ENCODE data around the gene P3R3URF.
A peak's percentile ranks its signal among the peaks of the same experiment; 100 is the strongest.
"Not testable (repeated sequence)": the region's sequence is repeated elsewhere in the genome, so short reads cannot be mapped to it uniquely, and the experiment has no call there.

The P3R3URF gene

GRCh38 chr1:46176211-46176865, at the start of gene P3R3URF:
P3R3URF (minus strand) TSS chr1:46176488; CDS start chr1:46176471, 17 bp downstream.
- Mint-ChIP-seq H3K9me3 (no peaks in the 10 kb centered on the region), H3K27me3 (ENCODE audit: low read depth) (peaks cover under 1% of the 10 kb centered on the region), H3K4me3 (no peak within 1 kb of the TSS), H3K4me1 (peaks cover under 1% of the 10 kb centered on the region), H3K36me3 (ENCODE audit: low read depth) (no peaks in the 10 kb centered on the region), H3K27ac (no peak within 1 kb of the TSS)
- no peak for TF ChIP-seq CTCF (IDR thresholded peaks at IDR 0.05; ENCODE audit: unreplicated experiment in 3 of 3)

GRCh38 chr1:46224966-46225365, 48.7 kb upstream of the P3R3URF start:
- Mint-ChIP-seq H3K36me3 (ENCODE audit: low read depth) (no peaks in the 10 kb centered on the region), H3K4me3 (no peak overlapping the region), H3K4me1 (no peaks in the 10 kb centered on the region), H3K27ac (no peak overlapping the region), H3K9me3 (no peaks in the 10 kb centered on the region), H3K27me3 (ENCODE audit: low read depth) (peaks cover 3% of the 10 kb centered on the region)
- TF ChIP-seq CTCF (IDR thresholded peaks at IDR 0.05; ENCODE audit: unreplicated experiment in 3 of 3) = no peak

GRCh38 chr1:46223472-46223943, 47.2 kb upstream of the P3R3URF start:
- H3K27me3 Mint-ChIP-seq (ENCODE audit: low read depth) = peaks cover 3% of the 10 kb centered on the region

GRCh38 chr1:46223055-46223454, 46.8 kb upstream of the P3R3URF start:
- not testable (repeated sequence) for H3K4me1 Mint-ChIP-seq; H3K27me3 Mint-ChIP-seq (ENCODE audit: low read depth); H3K36me3 Mint-ChIP-seq (ENCODE audit: low read depth); H3K9me3 Mint-ChIP-seq; H3K4me3 Mint-ChIP-seq
- H3K27ac Mint-ChIP-seq = peak overlapping the region in 1 of 3 experiments; percentile 5

More at GRCh38 chr1:46223472-46223943, 47.2 kb upstream of the P3R3URF start:
- H3K9me3 Mint-ChIP-seq = no peaks in the 10 kb centered on the region
- peak overlapping the region in 2 of 3 experiments; percentile 5 to 16 for H3K27ac Mint-ChIP-seq
- no peak overlapping the region for H3K4me3 Mint-ChIP-seq
- H3K36me3 Mint-ChIP-seq (ENCODE audit: low read depth) = no peaks in the 10 kb centered on the region
- H3K4me1 Mint-ChIP-seq = no peaks in the 10 kb centered on the region
- TF ChIP-seq CTCF (IDR thresholded peaks at IDR 0.05; ENCODE audit: unreplicated experiment in 3 of 3) = peak; percentile 85 to 89 (median 85)

GRCh38 chr1:46221749-46222148, 45.5 kb upstream of the P3R3URF start:
- Mint-ChIP-seq H3K4me1 (no peaks in the 10 kb centered on the region), H3K4me3 (no peak overlapping the region), H3K27me3 (ENCODE audit: low read depth) (peaks cover 3% of the 10 kb centered on the region), H3K27ac (no peak overlapping the region), H3K36me3 (ENCODE audit: low read depth) (no peaks in the 10 kb centered on the region), H3K9me3 (no peaks in the 10 kb centered on the region)
- TF ChIP-seq CTCF (IDR thresholded peaks at IDR 0.05; ENCODE audit: unreplicated experiment in 3 of 3) = no peak

GRCh38 chr1:46220808-46221207, 44.5 kb upstream of the P3R3URF start:
- Mint-ChIP-seq H3K4me3 (no peak overlapping the region), H3K4me1 (no peaks in the 10 kb centered on the region), H3K9me3 (no peaks in the 10 kb centered on the region), H3K27ac (no peak overlapping the region), H3K27me3 (ENCODE audit: low read depth) (peaks cover 3% of the 10 kb centered on the region), H3K36me3 (ENCODE audit: low read depth) (no peaks in the 10 kb centered on the region)
- no peak for TF ChIP-seq CTCF (IDR thresholded peaks at IDR 0.05; ENCODE audit: unreplicated experiment in 3 of 3)
